GM18909 (cell line): ENCODE results near the gene PRRT1.
"Not testable (repeated sequence)": the region's sequence is repeated elsewhere in the genome, so short reads cannot be mapped to it uniquely, and the experiment has no call there.

Source experiments
- ATAC-seq: cut with Tn5 transposase; IDR thresholded peaks from one replicate; pipeline ENCODE4 v1.9.1; 2021; ENCODE audit warnings: mild to moderate bottlenecking; ENCODE audit not compliant: unreplicated experiment, poor library complexity

The PRRT1 gene

GRCh38 chr6:32105433-32105832 lies 46.3 kb downstream of the PRRT1 start:
- no peak for ATAC-seq

- ATAC-seq: no peak
These were observed 49.5 kb downstream of the PRRT1 start for GRCh38 chr6:32102255-32102654.

GRCh38 chr6:32100251-32100650 lies 51.5 kb downstream of the PRRT1 start:
- ATAC-seq: not testable (repeated sequence)
